Mesendoderm (in vitro differentiated cells): ENCODE data around the gene CYBA.

ENCODE experiments used
- DNase-seq: peaks from one replicate; pipeline ENCODE4 v3.0.0; 2013
- H2AK5ac ChIP-seq: 2 replicates; pipeline ENCODE4 v1.6.1; 2013; ENCODE audit warnings: low read length, inconsistent platforms
- H2BK120ac ChIP-seq: 2 replicates; pipeline ENCODE4 v1.6.1; 2013; ENCODE audit warnings: low read depth, mild to moderate bottlenecking, low read length, moderate library complexity, mixed read lengths
- H2BK15ac ChIP-seq: replicated peaks from 2 replicates; pipeline ENCODE4 v1.6.1; 2013; ENCODE audit warnings: low read depth, mild to moderate bottlenecking, moderate library complexity
- H2BK5ac ChIP-seq: 2 replicates; pipeline ENCODE4 v1.6.1; 2013; ENCODE audit warnings: low read length, inconsistent platforms
- H3K18ac ChIP-seq: 2 replicates; pipeline ENCODE4 v1.6.1; 2013; ENCODE audit warnings: mild to moderate bottlenecking, low read length, mixed read lengths
- H3K23ac ChIP-seq: one replicate; pipeline ENCODE4 v1.6.1; 2013; ENCODE audit warnings: low read length
- H3K27ac ChIP-seq: 2 replicates; pipeline ENCODE4 v1.5.1; 2013; ENCODE audit warnings: low read depth, mild to moderate bottlenecking, inconsistent platforms, low read length, moderate library complexity
- H3K27me3 ChIP-seq: 2 replicates; pipeline ENCODE4 v1.6.1; 2013; ENCODE audit warnings: low read length, control low read depth, mild to moderate bottlenecking, inconsistent platforms; ENCODE audit not compliant: insufficient read depth, poor library complexity
- H3K36me3 ChIP-seq: 2 replicates; pipeline ENCODE4 v1.6.1; 2013; ENCODE audit warnings: low read length, inconsistent platforms; ENCODE audit not compliant: control insufficient read depth, insufficient read depth
- H3K4ac ChIP-seq: one replicate; pipeline ENCODE4 v1.6.1; 2013; ENCODE audit warnings: low read depth, mild to moderate bottlenecking, low read length, moderate library complexity
- H3K4me1 ChIP-seq: 2 replicates; pipeline ENCODE4 v1.6.1; 2013; ENCODE audit warnings: low read depth, low read length, inconsistent platforms; ENCODE audit not compliant: control insufficient read depth
- H3K4me2 ChIP-seq: 2 replicates; pipeline ENCODE4 v1.6.1; 2013; ENCODE audit warnings: low read length
- H3K4me3 ChIP-seq: 2 replicates; pipeline ENCODE4 v1.5.1; 2013; ENCODE audit warnings: mild to moderate bottlenecking, low read length
- H3K56ac ChIP-seq: one replicate; pipeline ENCODE4 v1.6.1; 2013; ENCODE audit warnings: low read length
- H3K79me1 ChIP-seq: 2 replicates; pipeline ENCODE4 v1.6.1; 2013; ENCODE audit warnings: low read length, inconsistent platforms
- H3K79me2 ChIP-seq: 2 replicates; pipeline ENCODE4 v1.6.1; 2013; ENCODE audit warnings: mild to moderate bottlenecking, low read length; ENCODE audit not compliant: control insufficient read depth, insufficient read depth
- H3K9ac ChIP-seq: 2 replicates; pipeline ENCODE4 v1.6.1; 2013; ENCODE audit warnings: low read length, inconsistent platforms
- H4K5ac ChIP-seq: one replicate; pipeline ENCODE4 v1.6.1; 2013; ENCODE audit warnings: low read length
- H4K8ac ChIP-seq: one replicate; pipeline ENCODE4 v1.6.1; 2013; ENCODE audit warnings: low read depth, mild to moderate bottlenecking, control low read depth, low read length, moderate library complexity
- WGBS: extraction: QIAGEN DNeasy Blood & Tissue Kit; methylation state at CpG from one replicate; pipeline ENCODE4 v1.1.7; 2013; ENCODE audit warnings: low lambda C conversion rate, missing lambda C conversion rate; ENCODE audit not compliant: insufficient coverage; ENCODE audit errors: extremely low coverage; 5-methylcytosine and 5-hydroxymethylcytosine counted together

CYBA gene

GRCh38 chr16:88697116-88697830, 46.4 kb upstream of the CYBA start:
- H3K4ac ChIP-seq, result no peak overlapping the region
- H2AK5ac ChIP-seq, result no peak overlapping the region
- no peak overlapping the region for H4K8ac ChIP-seq
- H3K79me2 ChIP-seq, result no peaks in the 10 kb centered on the region
- no peak overlapping the region for H2BK15ac ChIP-seq
- no peak overlapping the region for H3K18ac ChIP-seq
- no peak overlapping the region for H3K56ac ChIP-seq
- DNase-seq, result no peak
- H3K36me3 ChIP-seq, result no peaks in the 10 kb centered on the region
- no peak overlapping the region for H2BK120ac ChIP-seq
- no CpG with 5 or more reads among the region's 47 CpGs for WGBS
- no peak overlapping the region for H3K23ac ChIP-seq
- H3K4me3 ChIP-seq, result no peak overlapping the region
- H3K4me2 ChIP-seq, result no peak overlapping the region
- H3K79me1 ChIP-seq, result no peaks in the 10 kb centered on the region
- H4K5ac ChIP-seq, result no peak overlapping the region
- no peaks in the 10 kb centered on the region for H3K4me1 ChIP-seq
- H3K9ac ChIP-seq, result no peak overlapping the region
- H3K27me3 ChIP-seq, result no peaks in the 10 kb centered on the region
- no peak overlapping the region for H3K27ac ChIP-seq
- H2BK5ac ChIP-seq, result no peak overlapping the region

GRCh38 chr16:88696441-88696840, 45.6 kb upstream of the CYBA start:
- H3K9ac ChIP-seq, result no peak overlapping the region
- H4K8ac ChIP-seq, result no peak overlapping the region
- H2BK120ac ChIP-seq, result no peak overlapping the region
- H3K4me2 ChIP-seq, result no peak overlapping the region
- H3K4me1 ChIP-seq, result no peaks in the 10 kb centered on the region
- H2BK5ac ChIP-seq, result no peak overlapping the region
- DNase-seq, result no peak
- WGBS, result no CpG with 5 or more reads among the region's 14 CpGs
- H3K4ac ChIP-seq, result no peak overlapping the region
- H3K4me3 ChIP-seq, result no peak overlapping the region
- H3K79me2 ChIP-seq, result no peaks in the 10 kb centered on the region
- no peak overlapping the region for H3K56ac ChIP-seq
- no peaks in the 10 kb centered on the region for H3K36me3 ChIP-seq
- no peaks in the 10 kb centered on the region for H3K79me1 ChIP-seq
- H2AK5ac ChIP-seq, result no peak overlapping the region
- no peak overlapping the region for H3K18ac ChIP-seq
- no peak overlapping the region for H3K23ac ChIP-seq
- no peak overlapping the region for H4K5ac ChIP-seq
- no peaks in the 10 kb centered on the region for H3K27me3 ChIP-seq
- no peak overlapping the region for H3K27ac ChIP-seq
- no peak overlapping the region for H2BK15ac ChIP-seq

- Histone ChIP-seq H2BK15ac (no peak overlapping the region), H3K56ac (no peak overlapping the region), H3K4me2 (no peak overlapping the region), H4K8ac (no peak overlapping the region), H3K27ac (no peak overlapping the region), H2BK120ac (no peak overlapping the region), H3K4me1 (no peaks in the 10 kb centered on the region), H2BK5ac (no peak overlapping the region), H3K36me3 (no peaks in the 10 kb centered on the region), H2AK5ac (no peak overlapping the region), H4K5ac (no peak overlapping the region), H3K79me2 (no peaks in the 10 kb centered on the region), H3K4me3 (no peak overlapping the region), H3K9ac (no peak overlapping the region), H3K23ac (no peak overlapping the region), H3K4ac (no peak overlapping the region), H3K27me3 (no peaks in the 10 kb centered on the region), H3K79me1 (no peaks in the 10 kb centered on the region), H3K18ac (no peak overlapping the region)
- no peak for DNase-seq
- WGBS, result no CpG with 5 or more reads among the region's 7 CpGs
Observed at GRCh38 chr16:88695753-88696152, 44.9 kb upstream of the CYBA start.

- H2BK15ac ChIP-seq, result no peak overlapping the region
- no peak overlapping the region for H3K4me3 ChIP-seq
- no CpG with 5 or more reads among the region's 15 CpGs for WGBS
- no peak overlapping the region for H3K18ac ChIP-seq
- H2BK120ac ChIP-seq, result no peak overlapping the region
- no peaks in the 10 kb centered on the region for H3K36me3 ChIP-seq
- H3K27me3 ChIP-seq, result no peaks in the 10 kb centered on the region
- H3K9ac ChIP-seq, result no peak overlapping the region
- no peaks in the 10 kb centered on the region for H3K79me1 ChIP-seq
- no peak overlapping the region for H3K23ac ChIP-seq
- no peak overlapping the region for H4K5ac ChIP-seq
- H3K27ac ChIP-seq, result no peak overlapping the region
- H3K56ac ChIP-seq, result no peak overlapping the region
- no peak overlapping the region for H2BK5ac ChIP-seq
- DNase-seq, result no peak
- no peak overlapping the region for H3K4ac ChIP-seq
- no peak overlapping the region for H3K4me2 ChIP-seq
- no peaks in the 10 kb centered on the region for H3K79me2 ChIP-seq
- no peak overlapping the region for H4K8ac ChIP-seq
- H3K4me1 ChIP-seq, result no peaks in the 10 kb centered on the region
- H2AK5ac ChIP-seq, result no peak overlapping the region
Observed at GRCh38 chr16:88695218-88695617, 44.4 kb upstream of the CYBA start.

GRCh38 chr16:88694221-88695087, 43.6 kb upstream of the CYBA start:
- no peak overlapping the region for H3K56ac ChIP-seq
- H3K4me1 ChIP-seq, result no peaks in the 10 kb centered on the region
- H4K8ac ChIP-seq, result no peak overlapping the region
- no peaks in the 10 kb centered on the region for H3K36me3 ChIP-seq
- no peak overlapping the region for H2BK120ac ChIP-seq
- no peak overlapping the region for H4K5ac ChIP-seq
- H2AK5ac ChIP-seq, result no peak overlapping the region
- no peaks in the 10 kb centered on the region for H3K27me3 ChIP-seq
- no peaks in the 10 kb centered on the region for H3K79me2 ChIP-seq
- no peak for DNase-seq
- no peak overlapping the region for H3K4me2 ChIP-seq
- H3K4me3 ChIP-seq, result no peak overlapping the region
- H3K18ac ChIP-seq, result no peak overlapping the region
- no CpG with 5 or more reads among the region's 37 CpGs for WGBS
- no peak overlapping the region for H3K9ac ChIP-seq
- H2BK5ac ChIP-seq, result no peak overlapping the region
- no peak overlapping the region for H3K4ac ChIP-seq
- no peak overlapping the region for H3K23ac ChIP-seq
- no peaks in the 10 kb centered on the region for H3K79me1 ChIP-seq
- H2BK15ac ChIP-seq, result no peak overlapping the region
- H3K27ac ChIP-seq, result no peak overlapping the region
